HG03025 (cell line): Measurements from ENCODE around the gene OST4.

Source experiments
- ATAC-seq: cut with Tn5 transposase; IDR thresholded peaks from one replicate; pipeline ENCODE4 v1.9.1; 2021; ENCODE audit warnings: mild to moderate bottlenecking, moderate library complexity; ENCODE audit not compliant: unreplicated experiment, low FRiP score

The OST4 gene

DNA sequence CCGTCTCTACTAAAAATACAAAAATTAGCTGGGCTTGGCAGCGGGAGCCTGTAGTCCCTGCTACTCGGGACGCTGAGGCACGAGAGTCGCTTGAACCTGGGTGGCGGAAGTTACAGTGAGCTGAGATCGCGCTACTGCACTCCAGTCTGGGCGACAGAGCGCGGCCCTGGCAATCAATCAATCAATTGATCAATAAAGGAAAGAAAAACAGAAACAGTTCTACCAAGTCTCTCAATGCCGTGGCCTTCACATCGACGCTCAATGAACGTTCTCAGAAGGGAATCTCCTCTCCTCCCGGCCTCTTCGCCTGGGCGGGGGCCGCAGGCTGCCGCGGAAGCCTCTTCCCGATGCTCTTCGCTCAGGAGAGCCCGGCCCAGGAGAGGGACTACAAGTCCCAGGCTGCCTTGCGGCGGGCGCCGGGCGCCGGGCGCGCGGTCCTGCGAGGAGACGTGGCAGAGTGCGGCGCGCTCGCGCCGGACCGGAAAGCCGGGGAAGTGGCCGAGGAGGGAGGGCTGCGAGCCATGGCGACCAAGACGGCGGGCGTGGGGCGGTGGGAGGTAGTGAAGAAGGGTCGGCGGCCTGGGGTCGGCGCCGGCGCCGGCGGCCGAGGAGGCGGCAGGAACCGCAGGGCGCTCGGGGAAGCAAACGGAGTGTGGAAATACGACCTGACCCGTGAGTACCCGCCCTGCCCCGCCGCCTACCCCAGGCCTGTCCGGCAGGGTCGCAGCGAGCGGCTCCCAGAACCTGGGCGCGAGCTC lies 38.8 kb downstream of the OST4 start, which contains the start of gene TMEM214:
Gene TMEM214, plus strand, starts transcription at position 471 of the 758 bp plus-strand sequence. Its CDS starts 51 bp downstream, at position 522.
- peak; percentile 90 for ATAC-seq

DNA sequence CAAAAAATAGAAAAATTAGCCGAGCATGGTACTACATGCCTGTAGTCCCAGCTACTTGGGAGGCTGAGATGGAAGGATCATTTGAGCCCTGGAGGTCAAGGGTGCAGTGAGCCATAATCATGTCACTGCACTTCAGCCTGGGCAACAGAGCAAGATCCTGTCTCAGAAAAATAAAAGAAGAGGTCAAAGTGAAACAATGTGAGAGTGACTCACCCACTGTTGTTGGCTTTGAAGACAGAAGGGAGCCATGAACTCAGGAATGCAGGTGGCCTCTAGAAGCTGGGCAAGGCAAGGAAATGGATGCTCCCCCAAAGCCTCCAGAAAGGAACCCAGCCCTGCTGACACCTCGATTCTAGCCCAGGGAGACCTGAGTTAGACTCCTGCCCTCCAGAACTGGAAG lies 42.4 kb downstream of the OST4 start:
- no peak for ATAC-seq

DNA sequence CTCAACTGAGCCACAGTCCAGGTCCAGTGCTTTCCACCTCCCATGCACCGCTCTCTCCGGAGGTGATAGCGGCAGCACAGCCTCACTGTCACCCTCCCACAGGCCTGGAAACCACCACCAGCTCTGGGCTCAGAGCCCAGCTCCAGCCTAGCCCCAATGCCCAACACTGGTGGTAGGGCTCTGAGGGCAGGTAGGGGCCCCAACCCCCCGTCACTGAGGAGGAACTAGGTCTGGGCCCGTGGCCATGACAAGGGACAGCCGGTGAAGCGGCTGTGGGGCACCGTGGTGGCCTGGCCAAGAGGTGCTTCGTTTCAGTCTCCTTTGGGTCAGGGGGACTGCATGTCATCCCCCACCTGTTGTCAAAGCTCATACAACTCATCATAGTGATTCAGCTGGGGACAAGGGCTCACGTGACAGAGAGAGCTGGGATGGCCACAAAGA lies 44.2 kb downstream of the OST4 start:
- no peak for ATAC-seq

DNA sequence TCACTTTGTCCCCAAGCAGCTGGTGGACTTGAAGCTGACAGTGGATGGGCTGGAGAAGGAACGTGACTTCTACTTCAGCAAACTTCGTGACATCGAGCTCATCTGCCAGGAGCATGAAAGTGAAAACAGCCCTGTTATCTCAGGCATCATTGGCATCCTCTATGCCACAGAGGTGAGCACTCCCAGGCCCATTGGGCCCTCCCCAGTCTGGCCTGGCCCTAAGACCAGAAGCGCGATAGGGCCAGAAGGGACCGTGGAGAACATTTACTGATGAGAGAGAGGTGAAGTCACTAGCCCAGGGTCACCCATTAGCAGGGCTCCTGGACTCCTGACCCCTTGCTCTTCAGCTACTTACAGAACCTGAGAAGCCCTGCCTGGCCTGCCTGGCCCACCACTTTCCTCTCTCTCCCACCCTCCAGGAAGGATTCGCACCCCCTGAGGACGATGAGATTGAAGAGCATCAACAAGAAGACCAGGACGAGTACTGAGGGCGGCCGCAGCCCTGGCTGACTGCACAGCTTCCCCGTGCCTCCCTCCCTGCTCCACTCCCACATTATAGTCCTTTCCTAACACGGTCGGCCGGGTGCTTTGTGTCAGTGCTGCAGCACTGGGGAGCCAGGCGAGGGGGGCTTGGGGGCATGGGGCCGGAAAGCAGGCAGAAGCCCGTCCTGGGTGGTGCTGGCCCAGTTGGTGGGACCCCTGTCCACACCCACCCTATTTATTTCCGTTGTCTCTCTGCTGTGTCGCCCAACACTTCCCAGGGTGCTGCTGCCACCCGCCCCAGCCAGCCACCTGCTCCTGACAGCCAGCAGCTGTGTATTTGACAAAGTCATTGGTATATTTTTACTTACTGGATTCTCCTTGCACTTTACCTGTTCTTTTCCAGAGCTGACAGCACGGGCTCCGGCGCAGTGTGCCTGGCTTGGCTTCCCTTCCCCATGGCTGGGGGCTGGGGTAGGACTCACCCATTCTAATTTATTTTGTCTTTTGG lies 45.3 kb downstream of the OST4 start:
- ATAC-seq = no peak

DNA sequence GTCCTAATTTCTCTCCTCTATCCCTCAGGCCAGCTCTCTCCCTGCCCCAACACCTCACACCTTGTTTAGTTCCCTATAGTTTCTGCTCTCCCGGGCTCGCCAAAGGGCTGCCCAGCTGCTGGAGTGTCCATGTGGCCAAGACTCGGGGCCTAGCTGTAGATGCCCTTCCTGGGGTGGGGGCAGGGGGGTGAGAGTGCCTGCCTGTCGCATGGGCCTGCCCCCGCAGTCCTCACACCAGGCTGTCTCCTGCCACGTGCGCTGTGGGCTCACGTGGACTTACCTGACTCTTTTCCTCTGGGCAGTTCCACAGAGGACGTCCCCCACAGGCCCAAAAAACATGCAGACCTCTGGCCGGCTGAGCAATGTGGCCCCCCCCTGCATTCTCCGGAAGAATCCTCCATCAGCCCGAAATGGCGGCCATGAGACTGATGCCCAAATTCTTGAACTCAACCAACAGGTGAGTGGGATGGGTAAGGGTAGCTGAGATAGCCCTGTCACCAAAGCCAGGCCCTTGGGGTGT lies 46.1 kb downstream of the OST4 start:
- ATAC-seq = no peak

DNA sequence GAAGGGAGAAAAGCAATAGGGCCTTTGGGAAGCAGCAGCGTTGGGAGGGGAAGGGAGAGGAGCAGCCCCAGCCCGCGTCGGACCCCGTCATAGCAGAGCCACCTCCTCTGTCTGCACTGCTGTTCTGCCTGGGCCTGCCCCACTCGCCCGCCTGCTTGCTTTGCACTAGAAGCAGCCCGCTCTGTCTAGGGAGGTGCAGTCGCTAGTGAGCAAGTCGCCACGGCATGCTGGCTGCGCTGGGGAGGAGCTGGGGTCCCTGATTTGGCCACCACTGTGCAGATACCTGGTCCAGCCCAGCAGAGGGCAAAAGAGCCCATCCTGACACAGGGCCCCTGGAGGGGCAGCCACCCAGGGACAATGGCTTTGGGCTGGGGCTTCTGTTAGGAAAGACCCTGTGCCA lies 46.6 kb downstream of the OST4 start:
- ATAC-seq = no peak

DNA sequence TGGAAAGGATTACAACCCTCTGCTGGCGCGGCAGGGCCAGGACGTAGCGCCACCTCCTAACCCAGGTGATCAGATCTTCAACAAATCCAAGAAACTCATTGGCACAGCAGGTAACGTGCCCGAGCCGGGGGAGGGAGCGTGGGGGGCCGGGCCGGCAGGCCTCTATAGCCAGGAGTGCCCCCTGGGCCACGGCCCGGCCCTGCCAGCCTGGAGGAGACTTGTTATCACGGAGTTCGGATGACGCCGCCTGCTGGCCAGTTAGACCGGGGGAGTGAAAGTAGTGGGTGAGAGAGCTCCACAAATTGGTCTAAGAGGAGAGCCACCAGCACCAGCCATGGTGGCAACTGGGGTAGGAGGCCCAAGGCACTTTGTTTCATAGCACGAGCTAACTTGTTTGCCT lies 47.3 kb downstream of the OST4 start:
- no peak for ATAC-seq

DNA sequence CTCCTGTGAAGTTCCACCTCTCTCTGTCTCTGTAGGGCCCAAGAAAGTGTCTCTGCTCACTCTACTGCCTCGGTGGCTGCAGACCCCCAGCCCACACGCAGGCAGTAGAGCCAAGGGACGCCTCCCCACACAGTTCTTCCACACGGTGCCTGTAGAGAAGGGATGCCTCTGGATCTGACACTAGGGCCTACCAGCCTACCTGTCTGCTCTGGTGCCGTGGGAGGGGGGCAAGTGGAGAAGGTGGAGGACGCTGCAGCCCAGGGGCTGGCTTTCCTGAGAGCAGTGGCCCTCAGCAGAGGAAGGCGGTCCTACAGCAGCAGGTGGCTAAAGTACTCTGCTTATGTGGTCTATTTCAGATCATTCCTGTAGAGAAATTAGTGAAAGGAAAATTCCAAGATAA lies 47.7 kb downstream of the OST4 start:
- no peak for ATAC-seq

DNA sequence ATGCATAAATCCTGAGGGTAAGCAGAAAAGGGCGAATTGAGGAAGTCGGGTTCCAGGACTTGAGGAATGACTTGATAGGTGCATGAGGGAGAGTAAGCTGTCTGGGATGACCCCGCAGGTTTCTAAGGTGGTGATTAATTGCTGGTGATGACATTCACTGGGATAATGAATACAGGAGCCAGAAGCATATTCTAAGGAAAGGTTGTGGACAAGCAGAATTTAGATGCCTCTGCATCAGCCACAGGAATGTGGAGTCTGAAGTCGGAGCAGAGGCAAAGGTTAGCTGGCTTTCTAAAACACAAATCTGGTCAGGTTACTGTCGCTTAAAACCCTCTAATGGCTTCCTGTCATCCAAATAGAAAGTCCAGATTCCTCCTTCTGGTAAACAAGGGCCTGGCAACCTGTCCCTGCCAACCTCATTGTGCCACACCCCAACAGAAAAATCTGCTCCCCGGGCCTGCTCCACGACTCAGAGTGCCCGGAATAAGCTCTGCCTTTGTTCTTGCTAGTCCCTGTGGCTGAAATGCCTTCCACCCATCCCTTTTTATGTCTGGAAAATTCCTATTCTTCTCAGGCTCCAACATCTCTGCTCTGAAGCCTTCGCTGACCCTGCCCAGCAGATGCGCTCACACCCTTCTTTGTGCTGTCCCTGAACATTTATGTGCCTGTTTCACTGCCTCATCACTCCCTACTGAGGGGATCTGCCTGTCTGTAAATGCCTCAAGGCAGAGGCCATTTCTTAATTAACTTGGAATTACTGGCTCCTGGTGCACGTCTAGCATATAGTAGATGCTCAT lies 50.0 kb downstream of the OST4 start:
- no peak for ATAC-seq
